Stimulated activated CD4-positive, alpha-beta T cell treated with anti-CD3 and anti-CD28 coated beads, Interleukin-12 subunit alpha, Interleukin-12 subunit beta, amount 100 ng/mL, for 4 hours (primary cell): ENCODE results near the gene TMOD1.
A peak's percentile ranks its signal among the peaks of the same experiment; 100 is the strongest.
"Not testable (repeated sequence)": the region's sequence is repeated elsewhere in the genome, so short reads cannot be mapped to it uniquely, and the experiment has no call there.

ENCODE experiments used
- DNase-seq: peaks from one replicate; pipeline ENCODE4 v3.0.0-alpha.2; 2020

TMOD1 gene

GRCh38 chr9:97568461-97569275, 67.2 kb downstream of the TMOD1 start:
- no peak for DNase-seq

GRCh38 chr9:97570899-97571298, 69.4 kb downstream of the TMOD1 start:
- no peak for DNase-seq

- DNase-seq = no peak
These were observed 70.2 kb downstream of the TMOD1 start for GRCh38 chr9:97571664-97572063.

- no peak for DNase-seq
These were observed 70.9 kb downstream of the TMOD1 start for GRCh38 chr9:97572196-97572891.

- no peak for DNase-seq
These were observed 71.5 kb downstream of the TMOD1 start for GRCh38 chr9:97572892-97573365.

- DNase-seq = no peak
These were observed 72.1 kb downstream of the TMOD1 start for GRCh38 chr9:97573482-97574073.

GRCh38 chr9:97574101-97574571, 72.7 kb downstream of the TMOD1 start:
- not testable (repeated sequence) for DNase-seq

GRCh38 chr9:97574921-97575672, 73.6 kb downstream of the TMOD1 start:
- peak; percentile 6 for DNase-seq

GRCh38 chr9:97575673-97576200, 74.3 kb downstream of the TMOD1 start:
- DNase-seq = no peak

GRCh38 chr9:97577051-97577450, 75.6 kb downstream of the TMOD1 start:
- no peak for DNase-seq

GRCh38 chr9:97578846-97579245, 77.4 kb downstream of the TMOD1 start:
- DNase-seq = no peak

- DNase-seq = no peak
These were observed 78.4 kb downstream of the TMOD1 start for GRCh38 chr9:97579914-97580313.

- DNase-seq = not testable (repeated sequence)
These were observed 80.1 kb downstream of the TMOD1 start for GRCh38 chr9:97581590-97581989.

- DNase-seq = not testable (repeated sequence)
These were observed 83.3 kb downstream of the TMOD1 start for GRCh38 chr9:97584778-97585177.

- not testable (repeated sequence) for DNase-seq
These were observed 85.4 kb downstream of the TMOD1 start for GRCh38 chr9:97586909-97587308.

GRCh38 chr9:97591535-97591934, 90.1 kb downstream of the TMOD1 start:
- no peak for DNase-seq

GRCh38 chr9:97592126-97592525, 90.7 kb downstream of the TMOD1 start:
- DNase-seq = no peak

GRCh38 chr9:97593960-97594359, 92.5 kb downstream of the TMOD1 start:
- DNase-seq = no peak

- no peak for DNase-seq
These were observed 93.0 kb downstream of the TMOD1 start for GRCh38 chr9:97594381-97594921.

GRCh38 chr9:97596906-97597305, 95.4 kb downstream of the TMOD1 start:
- no peak for DNase-seq

- peak; percentile 56 for DNase-seq
These were observed 97.2 kb downstream of the TMOD1 start for GRCh38 chr9:97598461-97599288.
